Adrenal gland (tissue), 12 donors: ENCODE measurements around the gene REM2. TPM values are rescaled to one million over a fixed set of nuclear protein-coding genes. Genes with fewer than 3 reads are reported as not detected.

Experiments used
- DNase-seq, 7 donors: peaks; one replicate each; pipeline ENCODE4 v3.0.0-alpha.2; 2019 to 2020
- H3K27ac ChIP-seq, 5 donors: fragments of 200-600 bp; sonication (generic) in 4 of 5; 1 replicate in 3 of 5; 2 replicates in 2 of 5; pipeline versions ENCODE4 v1.5.1 to v1.8.0; 2016 to 2020; ENCODE audit warnings: mild to moderate bottlenecking in 1 of 5
- H3K27me3 ChIP-seq: fragments of 200-600 bp; 2 replicates; pipeline ENCODE4 v1.8.0; 2021
- H3K36me3 ChIP-seq, 2 donors: fragments of 200-600 bp; replicated peaks in 1 of 2; 1 replicate in 1 of 2; 2 replicates in 1 of 2; pipeline versions ENCODE4 v1.5.1 to v1.8.0; 2018 to 2022
- H3K4me1 ChIP-seq, 2 donors: fragments of 200-600 bp; replicated peaks in 1 of 2; 1 replicate in 1 of 2; 2 replicates in 1 of 2; pipeline versions ENCODE4 v1.5.1 to v1.8.0; 2018 to 2021
- H3K4me3 ChIP-seq, 4 donors: fragments of 200-600 bp; sonication (generic) in 3 of 4; one replicate each; pipeline ENCODE4 v1.5.1; 2016 to 2018
- H3K9me3 ChIP-seq, 3 donors: fragments of 200-600 bp; sonication (generic) in 1 of 3; replicated peaks in 1 of 3; 1 replicate in 2 of 3; 2 replicates in 1 of 3; pipeline versions ENCODE4 v1.5.1 to v1.8.0; 2016 to 2021
- POLR2A ChIP-seq, 2 donors: fragments of 450-650 bp; IDR thresholded peaks; one replicate each; pipeline ENCODE4 v1.6.1; 2017; ENCODE audit warnings: antibody characterized with exemption in 2 of 2, mild to moderate bottlenecking in 2 of 2, moderate library complexity in 1 of 2
- WGBS, 4 donors: extraction: QIAGEN DNeasy Blood & Tissue Kit in 2 of 4; methylation state at CpG; one replicate each; pipeline versions ENCODE4 v1.1.5 to v1.1.7; 2013 to 2017; 5-methylcytosine and 5-hydroxymethylcytosine counted together
- intact Hi-C, 2 donors: fragments of 100-400 bp; cut with DNase I; formaldehyde crosslinking; loops; one replicate each; pipeline versions ENCODE4 v1.14.1 to v1.15.0; 2022 to 2023
- polyA plus RNA-seq, 3 donors: library from polyadenylated mRNA; stranded (reverse); fragments of 200-250 nt in 2 of 3; fragments of 350-450 nt in 1 of 3; fragmentation: Illumina TruSeq in 1 of 3; extraction: RNeasy Lipid Tissue Mini Kit (QIAGEN cat#74804) in 1 of 3; gene quantifications; one replicate each; pipeline ENCODE4 v1.2.3, GENCODE V29; 2013 to 2014
- total RNA-seq, 9 donors: library from RNA; depleted of rRNA in 4 of 9; stranded (reverse); fragments of >200 nt in 4 of 9; fragments of 120-200 nt in 1 of 9; fragmentation: NEBNext Ultra II Directional in 1 of 9; extraction: Animal tissue kit (Norgen Biotek cat#: 25700) in 1 of 9; gene quantifications; one replicate each; pipeline versions ENCODE4 v1.1.0 to v1.2.4, GENCODE V29; 2013 to 2023
- TF ChIP-seq, protein P1 (sequence below), 6 experiments: fragments of 450-650 bp in 4 of 6; fragments of 200-600 bp in 2 of 6; sonication (generic) in 1 of 6; IDR thresholded peaks; 1 replicate in 5 of 6; 2 replicates in 1 of 6; pipeline versions ENCODE4 v1.5.1 to v1.8.0; 2016 to 2021; ENCODE audit warnings: antibody characterized with exemption in 6 of 6, mild to moderate bottlenecking in 2 of 6, moderate library complexity in 1 of 6
- donor health status: healthy with polysubstance abuse.
- donor health status: Bipolar disorder and iron deficiency.
- donor health status: DM: yes; HTN: yes; CAD: no.
- donor health status: DM: no; HTN: no; CAD: no.
- donor health status: DM: no; HTN: no; CAD: no.
- donor health status: DM: yes; HTN: yes; CAD: no.

Gene REM2
- total and polyA plus RNA-seq, 12 donors = 0.09 to 1.2 (median 0.26) TPM; not detected in 4

DNA sequence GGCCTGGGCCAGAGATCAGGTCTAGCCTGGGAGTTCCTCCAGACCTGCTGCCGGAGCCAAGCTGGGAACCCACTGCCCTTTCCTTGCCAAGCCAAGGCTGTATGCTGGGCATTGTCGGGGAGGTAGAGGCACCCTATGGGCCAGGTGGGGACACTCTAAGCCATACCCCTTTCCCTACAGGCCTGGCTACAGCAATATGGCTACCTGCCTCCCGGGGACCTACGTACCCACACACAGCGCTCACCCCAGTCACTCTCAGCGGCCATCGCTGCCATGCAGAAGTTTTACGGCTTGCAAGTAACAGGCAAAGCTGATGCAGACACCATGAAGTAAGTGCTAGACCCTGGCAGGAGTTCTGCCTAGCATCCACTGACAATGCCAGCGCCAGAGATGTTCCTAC is 41.7 kb upstream of the REM2 start:
- H3K9me3 ChIP-seq = no peaks in the 10 kb centered on the region
- peaks cover 17 to 20% of the 10 kb centered on the region in 2 donors for H3K4me1 ChIP-seq
- peaks cover 0 to 57% of the 10 kb centered on the region in 2 donors for H3K36me3 ChIP-seq
- 92 to 98% (median 94%) methylated on average over 7 to 9 of the region's 9 CpGs for WGBS, 4 donors
- H3K27me3 ChIP-seq = no peaks in the 10 kb centered on the region
- TF ChIP-seq, protein P1, sequence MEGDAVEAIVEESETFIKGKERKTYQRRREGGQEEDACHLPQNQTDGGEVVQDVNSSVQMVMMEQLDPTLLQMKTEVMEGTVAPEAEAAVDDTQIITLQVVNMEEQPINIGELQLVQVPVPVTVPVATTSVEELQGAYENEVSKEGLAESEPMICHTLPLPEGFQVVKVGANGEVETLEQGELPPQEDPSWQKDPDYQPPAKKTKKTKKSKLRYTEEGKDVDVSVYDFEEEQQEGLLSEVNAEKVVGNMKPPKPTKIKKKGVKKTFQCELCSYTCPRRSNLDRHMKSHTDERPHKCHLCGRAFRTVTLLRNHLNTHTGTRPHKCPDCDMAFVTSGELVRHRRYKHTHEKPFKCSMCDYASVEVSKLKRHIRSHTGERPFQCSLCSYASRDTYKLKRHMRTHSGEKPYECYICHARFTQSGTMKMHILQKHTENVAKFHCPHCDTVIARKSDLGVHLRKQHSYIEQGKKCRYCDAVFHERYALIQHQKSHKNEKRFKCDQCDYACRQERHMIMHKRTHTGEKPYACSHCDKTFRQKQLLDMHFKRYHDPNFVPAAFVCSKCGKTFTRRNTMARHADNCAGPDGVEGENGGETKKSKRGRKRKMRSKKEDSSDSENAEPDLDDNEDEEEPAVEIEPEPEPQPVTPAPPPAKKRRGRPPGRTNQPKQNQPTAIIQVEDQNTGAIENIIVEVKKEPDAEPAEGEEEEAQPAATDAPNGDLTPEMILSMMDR (IDR thresholded peaks at IDR 0.05) = no peak
- TF ChIP-seq POLR2A (IDR thresholded peaks at IDR 0.05) = no peak
- no peak overlapping the region for H3K4me3 ChIP-seq
- H3K27ac ChIP-seq = no peak overlapping the region
- DNase-seq = no peak
- intact Hi-C loops = no loop called here

DNA sequence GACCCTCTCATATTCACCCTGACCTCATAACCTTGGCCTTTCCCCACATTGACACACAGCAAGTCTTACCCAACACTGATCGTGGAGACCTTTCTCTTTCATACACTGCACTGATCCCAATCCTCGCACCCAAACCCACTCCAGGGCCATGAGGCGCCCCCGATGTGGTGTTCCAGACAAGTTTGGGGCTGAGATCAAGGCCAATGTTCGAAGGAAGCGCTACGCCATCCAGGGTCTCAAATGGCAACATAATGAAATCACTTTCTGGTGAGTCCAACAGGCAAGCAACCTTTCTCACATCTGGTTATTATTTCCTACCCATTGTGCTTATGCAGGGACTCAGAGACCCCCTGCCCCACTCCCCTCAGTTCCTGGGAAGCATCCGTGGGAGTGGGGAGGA is 41.3 kb upstream of the REM2 start:
- Histone ChIP-seq H3K27me3 (no peaks in the 10 kb centered on the region), H3K27ac (no peak overlapping the region), H3K9me3 (no peaks in the 10 kb centered on the region), H3K4me3 (no peak overlapping the region), H3K4me1 (peaks cover 17 to 24% of the 10 kb centered on the region in 2 donors), H3K36me3 (peaks cover 0 to 61% of the 10 kb centered on the region in 2 donors)
- intact Hi-C loops = no loop called here
- 87 to 91% (median 90%) methylated on average over 7 to 8 of the region's 8 CpGs for WGBS, 4 donors
- DNase-seq = no peak
- TF ChIP-seq POLR2A (IDR thresholded peaks at IDR 0.05) = no peak
- TF ChIP-seq, protein P1 (IDR thresholded peaks at IDR 0.05) = no peak

- H3K4me1 ChIP-seq = peaks cover 17 to 28% of the 10 kb centered on the region in 2 donors
- H3K27ac ChIP-seq = no peak overlapping the region
- H3K36me3 ChIP-seq = peaks cover 0 to 62% of the 10 kb centered on the region in 2 donors
- H3K4me3 ChIP-seq = no peak overlapping the region
- DNase-seq = no peak
- H3K9me3 ChIP-seq = no peaks in the 10 kb centered on the region
- no peaks in the 10 kb centered on the region for H3K27me3 ChIP-seq
- intact Hi-C loops = no loop called here
- TF ChIP-seq, protein P1 (IDR thresholded peaks at IDR 0.05) = no peak
- TF ChIP-seq POLR2A (IDR thresholded peaks at IDR 0.05) = no peak
- 89 to 93% (median 91%) methylated on average over 22 to 28 of the region's 28 CpGs for WGBS, 4 donors
These were observed 40.6 kb upstream of the REM2 start for GRCh38 chr14:22842211-22843122.

DNA sequence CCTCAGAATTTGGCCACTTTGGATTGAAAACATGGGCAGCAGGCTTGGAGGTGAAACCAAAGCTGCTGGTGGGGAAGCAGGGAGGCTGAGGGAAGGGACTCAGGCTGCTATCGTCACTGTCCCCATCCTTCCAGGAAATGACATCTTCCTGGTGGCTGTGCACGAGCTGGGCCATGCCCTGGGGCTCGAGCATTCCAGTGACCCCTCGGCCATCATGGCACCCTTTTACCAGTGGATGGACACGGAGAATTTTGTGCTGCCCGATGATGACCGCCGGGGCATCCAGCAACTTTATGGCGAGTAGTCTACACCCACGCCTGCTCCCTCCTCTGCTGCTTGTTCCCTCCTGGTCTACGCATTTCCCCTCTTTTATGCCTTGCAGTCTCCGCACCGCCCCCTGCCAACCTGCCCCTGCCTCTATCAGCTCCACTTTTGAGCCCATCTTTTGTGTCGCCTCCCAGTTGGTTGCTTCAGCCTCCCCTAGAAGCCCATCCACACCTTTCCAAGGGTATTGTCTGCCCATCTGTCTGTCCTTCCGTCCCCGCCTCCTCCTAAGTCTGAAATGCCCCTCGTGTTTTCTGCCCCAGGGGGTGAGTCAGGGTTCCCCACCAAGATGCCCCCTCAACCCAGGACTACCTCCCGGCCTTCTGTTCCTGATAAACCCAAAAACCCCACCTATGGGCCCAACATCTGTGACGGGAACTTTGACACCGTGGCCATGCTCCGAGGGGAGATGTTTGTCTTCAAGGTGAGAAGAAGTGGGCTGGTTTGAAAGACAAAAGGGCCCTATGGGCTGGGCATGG is 39.7 kb upstream of the REM2 start:
- 85 to 89% (median 88%) methylated on average over 19 to 21 of the region's 21 CpGs for WGBS, 4 donors
- no peak for DNase-seq
- Histone ChIP-seq H3K36me3 (peaks cover 0 to 62% of the 10 kb centered on the region in 2 donors), H3K27ac (no peak overlapping the region), H3K4me3 (no peak overlapping the region), H3K9me3 (no peaks in the 10 kb centered on the region), H3K4me1 (peaks cover 12 to 34% of the 10 kb centered on the region in 2 donors), H3K27me3 (no peaks in the 10 kb centered on the region)
- TF ChIP-seq, protein P1 (IDR thresholded peaks at IDR 0.05) = no peak
- no peak for TF ChIP-seq POLR2A (IDR thresholded peaks at IDR 0.05)
- intact Hi-C loops = no loop called here
